Caki2 (cell line): ENCODE measurements around the gene TEX22. TPM values are rescaled to one million over a fixed set of nuclear protein-coding genes. Genes with fewer than 3 reads are reported as not detected.

Experiments used
- DNase-seq: peaks from one replicate; pipeline ENCODE4 v3.0.0-alpha.2; 2015; ENCODE audit warnings: low read depth
- in situ Hi-C: cut with HindIII; loops from 2 replicates; pipeline ENCODE4 v1.10.0; 2016; ENCODE audit warnings: low sequenced_read_pairs, low pct_unique_long_range_greater_than_20kb, mixed read lengths
- total RNA-seq: library from RNA; depleted of rRNA; stranded (reverse); fragments of >200 nt; shearing (Covaris generic); gene quantifications from 2 replicates; pipeline ENCODE4 v1.2.3, GENCODE V29; 2014; ENCODE audit warnings: low replicate concordance; rRNA removed

TEX22 gene
- total RNA-seq, 1 experiment from 2014 or later: 0.24 TPM

- in situ Hi-C loops: no loop called here
- DNase-seq: no peak
Observed at GRCh38 chr14:105460116-105460515, 61.8 kb downstream of the TEX22 start.

- in situ Hi-C loops: no loop called here
- no peak for DNase-seq
Observed at GRCh38 chr14:105460616-105461015, 62.3 kb downstream of the TEX22 start.

- in situ Hi-C loops: no loop called here
- DNase-seq: no peak
Observed at GRCh38 chr14:105461903-105462302, 63.6 kb downstream of the TEX22 start.

Other genes with a start within 250 kb of the TEX22 start
- gene JAG2, start 229.8 kb upstream of the TEX22 start, total RNA-seq: 1.1 and 5.0 TPM in 2 replicates
- gene NUDT14, start 217.2 kb upstream of the TEX22 start, total RNA-seq: 16.6 and 25.8 TPM in 2 replicates
- gene BTBD6, start 150.0 kb upstream of the TEX22 start, total RNA-seq: 11.5 and 19.6 TPM in 2 replicates
- 21.8 and 24.2 TPM in 2 replicates for gene BRF1, start 97.5 kb upstream of the TEX22 start, total RNA-seq
- 23.2 and 30.0 TPM in 2 replicates for gene PACS2, start 83.8 kb upstream of the TEX22 start, total RNA-seq
- 16.9 and 18.9 TPM in 2 replicates for gene MTA1, start 21.3 kb downstream of the TEX22 start, total RNA-seq
- 181 and 245 TPM in 2 replicates for gene CRIP2, start 76.3 kb downstream of the TEX22 start, total RNA-seq
- not detected in 2 replicates for gene CRIP1, start 88.3 kb downstream of the TEX22 start, total RNA-seq
- 54.2 and 55.3 TPM in 2 replicates for gene TEDC1, start 92.7 kb downstream of the TEX22 start, total RNA-seq
- gene TMEM121, start 128.0 kb downstream of the TEX22 start, total RNA-seq: 9.1 and 21.2 TPM in 2 replicates